ENCODE measurements around the gene DOCK2. TPM values are rescaled to one million over a fixed set of nuclear protein-coding genes. Genes with fewer than 3 reads are reported as not detected.

Gene DOCK2
- total RNA-seq, 1 experiment from 2014 or later: not detected

GRCh38 chr5:170034231-170034630 lies 397.2 kb downstream of the DOCK2 start:
- in situ Hi-C loops (cut with HindIII; ENCODE audit: low pct_unique_long_range_greater_than_20kb, low sequenced_read_pairs): no loop called here

GRCh38 chr5:170038241-170038640 lies 401.2 kb downstream of the DOCK2 start:
- DNase-seq (ENCODE audit: low read depth, low spot score): no peak
- in situ Hi-C loops (cut with HindIII; ENCODE audit: low pct_unique_long_range_greater_than_20kb, low sequenced_read_pairs): no loop called here

More at GRCh38 chr5:170034231-170034630, 397.2 kb downstream of the DOCK2 start:
- no peak for DNase-seq (ENCODE audit: low read depth, low spot score)

- in situ Hi-C loops (cut with HindIII; ENCODE audit: low pct_unique_long_range_greater_than_20kb, low sequenced_read_pairs): no loop called here
- DNase-seq (ENCODE audit: low read depth, low spot score): no peak
Observed at GRCh38 chr5:170039830-170040229, 402.8 kb downstream of the DOCK2 start.

- no peak for DNase-seq (ENCODE audit: low read depth, low spot score)
- in situ Hi-C loops (cut with HindIII; ENCODE audit: low pct_unique_long_range_greater_than_20kb, low sequenced_read_pairs): no loop called here
Observed at GRCh38 chr5:170046241-170046640, 409.2 kb downstream of the DOCK2 start.

GRCh38 chr5:170049713-170050112 lies 412.6 kb downstream of the DOCK2 start:
- DNase-seq (ENCODE audit: low read depth, low spot score): no peak
- in situ Hi-C loops (cut with HindIII; ENCODE audit: low pct_unique_long_range_greater_than_20kb, low sequenced_read_pairs): no loop called here

GRCh38 chr5:170053896-170054295 lies 416.8 kb downstream of the DOCK2 start:
- DNase-seq (ENCODE audit: low read depth, low spot score): no peak
- in situ Hi-C loops (cut with HindIII; ENCODE audit: low pct_unique_long_range_greater_than_20kb, low sequenced_read_pairs): no loop called here

GRCh38 chr5:170055606-170056005 lies 418.5 kb downstream of the DOCK2 start:
- in situ Hi-C loops (cut with HindIII; ENCODE audit: low pct_unique_long_range_greater_than_20kb, low sequenced_read_pairs): no loop called here
- no peak for DNase-seq (ENCODE audit: low read depth, low spot score)

GRCh38 chr5:170056561-170057267 lies 419.6 kb downstream of the DOCK2 start:
- no peak for DNase-seq (ENCODE audit: low read depth, low spot score)
- in situ Hi-C loops (cut with HindIII; ENCODE audit: low pct_unique_long_range_greater_than_20kb, low sequenced_read_pairs): no loop called here

GRCh38 chr5:170057311-170057710 lies 420.2 kb downstream of the DOCK2 start:
- no peak for DNase-seq (ENCODE audit: low read depth, low spot score)

GRCh38 chr5:170059221-170059620 lies 422.1 kb downstream of the DOCK2 start:
- no peak for DNase-seq (ENCODE audit: low read depth, low spot score)
- in situ Hi-C loops (cut with HindIII; ENCODE audit: low pct_unique_long_range_greater_than_20kb, low sequenced_read_pairs): no loop called here

More at GRCh38 chr5:170057311-170057710, 420.2 kb downstream of the DOCK2 start:
- in situ Hi-C loops (cut with HindIII; ENCODE audit: low pct_unique_long_range_greater_than_20kb, low sequenced_read_pairs): no loop called here

GRCh38 chr5:170067152-170067551 lies 430.1 kb downstream of the DOCK2 start:
- no peak for DNase-seq (ENCODE audit: low read depth, low spot score)
- in situ Hi-C loops (cut with HindIII; ENCODE audit: low pct_unique_long_range_greater_than_20kb, low sequenced_read_pairs): no loop called here

- in situ Hi-C loops (cut with HindIII; ENCODE audit: low pct_unique_long_range_greater_than_20kb, low sequenced_read_pairs): no loop called here
Observed at GRCh38 chr5:170067574-170068170, 430.6 kb downstream of the DOCK2 start.

GRCh38 chr5:170069512-170069911 lies 432.4 kb downstream of the DOCK2 start:
- in situ Hi-C loops (cut with HindIII; ENCODE audit: low pct_unique_long_range_greater_than_20kb, low sequenced_read_pairs): no loop called here
- DNase-seq (ENCODE audit: low read depth, low spot score): no peak

More at GRCh38 chr5:170067574-170068170, 430.6 kb downstream of the DOCK2 start:
- DNase-seq (ENCODE audit: low read depth, low spot score): no peak

GRCh38 chr5:170070556-170071412 lies 433.7 kb downstream of the DOCK2 start:
- in situ Hi-C loops (cut with HindIII; ENCODE audit: low pct_unique_long_range_greater_than_20kb, low sequenced_read_pairs): no loop called here
- DNase-seq (ENCODE audit: low read depth, low spot score): peak; percentile 46

- no peak for DNase-seq (ENCODE audit: low read depth, low spot score)
- in situ Hi-C loops (cut with HindIII; ENCODE audit: low pct_unique_long_range_greater_than_20kb, low sequenced_read_pairs): no loop called here
Observed at GRCh38 chr5:170071748-170072147, 434.7 kb downstream of the DOCK2 start.

GRCh38 chr5:170075696-170076095 lies 438.6 kb downstream of the DOCK2 start:
- in situ Hi-C loops (cut with HindIII; ENCODE audit: low pct_unique_long_range_greater_than_20kb, low sequenced_read_pairs): no loop called here
- DNase-seq (ENCODE audit: low read depth, low spot score): no peak

GRCh38 chr5:170076211-170076610 lies 439.1 kb downstream of the DOCK2 start:
- DNase-seq (ENCODE audit: low read depth, low spot score): no peak
- in situ Hi-C loops (cut with HindIII; ENCODE audit: low pct_unique_long_range_greater_than_20kb, low sequenced_read_pairs): no loop called here

- in situ Hi-C loops (cut with HindIII; ENCODE audit: low pct_unique_long_range_greater_than_20kb, low sequenced_read_pairs): no loop called here
- no peak for DNase-seq (ENCODE audit: low read depth, low spot score)
Observed at GRCh38 chr5:170076739-170077138, 439.7 kb downstream of the DOCK2 start.
